ENCODE measurements around the gene NME8. TPM values are rescaled to one million over a fixed set of nuclear protein-coding genes. Genes with fewer than 3 reads are reported as not detected.

Gene NME8
- total and polyA plus RNA-seq, 2 of the 4 experiments (the other 2 are of a cell fraction), result not detected

DNA sequence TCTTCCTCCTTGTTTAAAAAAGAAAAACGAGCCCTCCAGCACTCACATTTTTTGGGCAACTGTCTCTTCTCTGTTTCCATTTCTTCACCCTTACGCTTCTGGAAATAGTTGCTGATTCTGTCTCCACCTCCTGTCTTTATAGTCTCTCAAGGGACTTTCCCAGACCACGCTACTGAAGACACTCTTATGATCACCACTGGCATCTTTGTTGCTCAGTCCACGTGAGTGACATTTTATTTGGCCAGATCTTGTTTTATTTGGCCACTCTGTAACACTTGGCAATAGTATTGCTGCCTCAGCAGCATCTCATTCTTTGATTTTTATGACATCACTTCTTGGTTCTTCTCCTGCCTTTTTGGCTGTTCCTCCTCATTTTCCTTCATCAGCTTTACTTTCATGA, 21.6 kb upstream of the NME8 start:
- DNase-seq (no peak), ATAC-seq (ENCODE audit: low read depth) (no peak)
- no TSS peak for BruUV-seq (replicated peaks)
- H3K4me3 ChIP-seq (ENCODE audit: insufficient read depth, low read depth, low read length), result no peak overlapping the region
- no peak overlapping the region for H2BK5ac ChIP-seq (ENCODE audit: low read depth, low read length, poor library complexity, severe bottlenecking)
- H3K4me1 ChIP-seq (ENCODE audit: control insufficient read depth, insufficient read depth, low read length), result no peaks in the 10 kb centered on the region
- intact Hi-C loops (cut with micrococcal nuclease), result no loop called here
- no peak overlapping the region for H3K14ac ChIP-seq (replicated peaks; ENCODE audit: low read depth, low read length)
- H3K9me1 ChIP-seq (ENCODE audit: insufficient read depth, low read length), result no peaks in the 10 kb centered on the region
- H2BK120ac ChIP-seq (ENCODE audit: low read depth, low read length), result no peak overlapping the region
- H2BK20ac ChIP-seq (ENCODE audit: low read depth, low read length), result no peak overlapping the region
- H4K8ac ChIP-seq (ENCODE audit: low read depth in 2 of 2, low read length in 2 of 2), result no peak overlapping the region
- H3K4ac ChIP-seq (ENCODE audit: low read depth, low read length), result no peak overlapping the region
- H2AK5ac ChIP-seq (ENCODE audit: low read depth, low read length), result no peak overlapping the region
- CTCF ChIA-PET, result no interaction called here
- no peak overlapping the region for H2AFZ ChIP-seq (replicated peaks; ENCODE audit: low read length, poor library complexity)
- H4K20me1 ChIP-seq (ENCODE audit: insufficient read depth, low read length), result no peaks in the 10 kb centered on the region
- POLR2A ChIA-PET (ENCODE audit: unreplicated experiment), result no interaction called here
- H3K4me2 ChIP-seq (ENCODE audit: low read depth, low read length), result no peak overlapping the region
- H3K27me3 ChIP-seq (ENCODE audit: control insufficient read depth, insufficient read depth, low read length), result no peaks in the 10 kb centered on the region
- H3K56ac ChIP-seq (ENCODE audit: extremely low read depth, insufficient read depth, low read length), result no peak overlapping the region
- WGBS, 2 experiments (ENCODE audit: extremely low coverage in 2 of 2, insufficient read length in 1 of 2), result no CpG with 5 or more reads among the region's 4 CpGs
- in situ Hi-C loops (cut with MboI; ENCODE audit: low sequenced_read_pairs), result loop anchor here (25.0 kb wide), 1 partner anchor 615 kb away; no protein-coding TSS in a partner anchor
- no peak overlapping the region for H2AK9ac ChIP-seq (replicated peaks; ENCODE audit: low read depth, low read length, poor library complexity)
- dilution Hi-C loops (cut with HindIII; ENCODE audit: low sequenced_read_pairs, unreplicated experiment), result no loop called here
- no peak overlapping the region for H3K23ac ChIP-seq (ENCODE audit: low read depth, low read length)
- H3K18ac ChIP-seq (ENCODE audit: low read depth, low read length), result no peak overlapping the region
- H3K9me3 ChIP-seq (ENCODE audit: control insufficient read depth, insufficient read depth, low read length), result no peaks in the 10 kb centered on the region
- no peaks in the 10 kb centered on the region for H3K79me1 ChIP-seq (ENCODE audit: low read depth in 1 of 2, low read length in 2 of 2)
- H4K5ac ChIP-seq (ENCODE audit: low read depth, low read length), result no peak overlapping the region
- TF ChIP-seq POLR2A (IDR thresholded peaks at IDR 0.05; ENCODE audit: low read depth, low read length) (no peak), CHD1 (IDR thresholded peaks at IDR 0.05; ENCODE audit: low read depth, low read length) (no peak), NFE2L2 (IDR thresholded peaks at IDR 0.05; ENCODE audit: low read depth, low read length) (no peak), MAFK (IDR thresholded peaks at IDR 0.05; ENCODE audit: low read depth, low read length) (no peak), RAD21 (IDR thresholded peaks at IDR 0.05; ENCODE audit: low read length) (no peak), RCOR1 (IDR thresholded peaks at IDR 0.05; ENCODE audit: insufficient replicate concordance, low read length) (no peak), CEBPB (IDR thresholded peaks at IDR 0.05; ENCODE audit: low read depth, low read length) (no peak), FOS (IDR thresholded peaks at IDR 0.05; ENCODE audit: low read depth, low read length) (no peak), MXI1 (IDR thresholded peaks at IDR 0.05; ENCODE audit: borderline replicate concordance, low read depth, low read length) (no peak), RFX5 (IDR thresholded peaks at IDR 0.05; ENCODE audit: low read depth, low read length) (no peak), MAZ (IDR thresholded peaks at IDR 0.05; ENCODE audit: borderline replicate concordance, low read depth, low read length) (no peak)
- TF ChIP-seq, protein P1, sequence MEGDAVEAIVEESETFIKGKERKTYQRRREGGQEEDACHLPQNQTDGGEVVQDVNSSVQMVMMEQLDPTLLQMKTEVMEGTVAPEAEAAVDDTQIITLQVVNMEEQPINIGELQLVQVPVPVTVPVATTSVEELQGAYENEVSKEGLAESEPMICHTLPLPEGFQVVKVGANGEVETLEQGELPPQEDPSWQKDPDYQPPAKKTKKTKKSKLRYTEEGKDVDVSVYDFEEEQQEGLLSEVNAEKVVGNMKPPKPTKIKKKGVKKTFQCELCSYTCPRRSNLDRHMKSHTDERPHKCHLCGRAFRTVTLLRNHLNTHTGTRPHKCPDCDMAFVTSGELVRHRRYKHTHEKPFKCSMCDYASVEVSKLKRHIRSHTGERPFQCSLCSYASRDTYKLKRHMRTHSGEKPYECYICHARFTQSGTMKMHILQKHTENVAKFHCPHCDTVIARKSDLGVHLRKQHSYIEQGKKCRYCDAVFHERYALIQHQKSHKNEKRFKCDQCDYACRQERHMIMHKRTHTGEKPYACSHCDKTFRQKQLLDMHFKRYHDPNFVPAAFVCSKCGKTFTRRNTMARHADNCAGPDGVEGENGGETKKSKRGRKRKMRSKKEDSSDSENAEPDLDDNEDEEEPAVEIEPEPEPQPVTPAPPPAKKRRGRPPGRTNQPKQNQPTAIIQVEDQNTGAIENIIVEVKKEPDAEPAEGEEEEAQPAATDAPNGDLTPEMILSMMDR (conservative IDR thresholded peaks at IDR 0.05; ENCODE audit: low read depth, low read length), result no peak
- TF ChIP-seq, protein P2, sequence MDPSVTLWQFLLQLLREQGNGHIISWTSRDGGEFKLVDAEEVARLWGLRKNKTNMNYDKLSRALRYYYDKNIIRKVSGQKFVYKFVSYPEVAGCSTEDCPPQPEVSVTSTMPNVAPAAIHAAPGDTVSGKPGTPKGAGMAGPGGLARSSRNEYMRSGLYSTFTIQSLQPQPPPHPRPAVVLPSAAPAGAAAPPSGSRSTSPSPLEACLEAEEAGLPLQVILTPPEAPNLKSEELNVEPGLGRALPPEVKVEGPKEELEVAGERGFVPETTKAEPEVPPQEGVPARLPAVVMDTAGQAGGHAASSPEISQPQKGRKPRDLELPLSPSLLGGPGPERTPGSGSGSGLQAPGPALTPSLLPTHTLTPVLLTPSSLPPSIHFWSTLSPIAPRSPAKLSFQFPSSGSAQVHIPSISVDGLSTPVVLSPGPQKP (IDR thresholded peaks at IDR 0.05; ENCODE audit: borderline replicate concordance, low read depth, low read length), result no peak
- TF ChIP-seq, protein P3, sequence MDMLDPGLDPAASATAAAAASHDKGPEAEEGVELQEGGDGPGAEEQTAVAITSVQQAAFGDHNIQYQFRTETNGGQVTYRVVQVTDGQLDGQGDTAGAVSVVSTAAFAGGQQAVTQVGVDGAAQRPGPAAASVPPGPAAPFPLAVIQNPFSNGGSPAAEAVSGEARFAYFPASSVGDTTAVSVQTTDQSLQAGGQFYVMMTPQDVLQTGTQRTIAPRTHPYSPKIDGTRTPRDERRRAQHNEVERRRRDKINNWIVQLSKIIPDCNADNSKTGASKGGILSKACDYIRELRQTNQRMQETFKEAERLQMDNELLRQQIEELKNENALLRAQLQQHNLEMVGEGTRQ (IDR thresholded peaks at IDR 0.05; ENCODE audit: low read depth, low read length), result no peak
- no peak overlapping the region for H3K9ac ChIP-seq (ENCODE audit: low read depth, low read length)
- no peak overlapping the region for H3K27ac ChIP-seq (ENCODE audit: insufficient read depth, low read length)
- no peak overlapping the region for H4K91ac ChIP-seq (ENCODE audit: insufficient read depth, low read depth, low read length)
- no peaks in the 10 kb centered on the region for H3K36me3 ChIP-seq (ENCODE audit: control insufficient read depth, insufficient read depth, low read length)
- no peak overlapping the region for H2BK15ac ChIP-seq (ENCODE audit: low read depth, low read length)

Measured in IMR-90 (cell line).